ENCODE measurements around the gene ARHGAP10.

Gene ARHGAP10

GRCh38 chr4:148041606-148042329 is 309.9 kb downstream of the ARHGAP10 start:
- H3K4me1 ChIP-seq (ENCODE audit: control insufficient read depth, insufficient read depth, low read length): no peaks in the 10 kb centered on the region
- H3K9ac ChIP-seq (ENCODE audit: low read depth, low read length): no peak overlapping the region
- H3K9me3 ChIP-seq (ENCODE audit: control insufficient read depth, insufficient read depth, low read length): no peaks in the 10 kb centered on the region

DNA sequence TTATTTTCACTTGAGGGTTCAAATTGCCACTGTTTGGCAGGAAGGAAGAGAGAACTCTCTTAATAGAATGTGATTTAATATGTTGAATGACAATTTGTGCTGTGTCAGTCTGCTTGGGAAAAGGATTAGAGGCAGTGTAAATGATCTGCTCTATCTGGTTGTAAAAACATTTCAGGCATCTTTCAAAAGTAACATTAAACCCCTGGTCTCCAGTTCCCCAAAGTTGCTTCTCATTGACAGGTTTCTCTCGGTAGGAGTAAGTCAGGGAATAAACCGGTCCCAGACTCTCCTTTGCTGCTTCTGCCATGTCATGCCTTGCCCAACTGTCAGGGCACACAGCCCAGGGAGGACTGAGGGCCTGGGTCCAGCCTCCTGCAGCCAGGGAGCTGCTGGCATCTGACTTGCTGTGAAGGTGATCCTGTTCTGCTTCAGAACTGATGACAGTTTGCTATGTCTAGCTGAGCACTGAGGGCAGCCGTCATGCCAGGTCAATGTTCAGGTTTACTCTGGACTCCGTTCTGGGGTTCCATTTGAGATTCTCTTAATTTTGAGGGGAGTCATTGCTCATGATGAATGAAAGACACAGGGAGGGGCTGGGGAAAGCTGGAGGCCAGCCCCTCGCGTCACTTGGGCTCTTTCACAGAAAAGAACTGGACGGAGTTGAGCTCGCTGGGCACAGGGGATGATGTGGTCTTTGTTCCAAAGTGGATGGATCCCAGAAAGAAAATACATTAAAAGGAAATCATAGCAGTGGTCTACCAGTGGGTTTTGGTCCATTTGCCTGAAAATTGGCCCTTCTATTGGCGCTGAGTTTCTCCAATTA is 312.4 kb downstream of the ARHGAP10 start:
- H3K27ac ChIP-seq (ENCODE audit: low read depth, low read length): no peak overlapping the region

More at GRCh38 chr4:148041606-148042329, 309.9 kb downstream of the ARHGAP10 start:
- Histone ChIP-seq H3K27me3 (ENCODE audit: control insufficient read depth, insufficient read depth, low read length) (no peaks in the 10 kb centered on the region), H3K36me3 (ENCODE audit: control insufficient read depth, insufficient read depth, low read length) (no peaks in the 10 kb centered on the region), H3K4me3 (ENCODE audit: low read depth, low read length) (no peak overlapping the region), H3K27ac (ENCODE audit: low read depth, low read length) (no peak overlapping the region)

DNA sequence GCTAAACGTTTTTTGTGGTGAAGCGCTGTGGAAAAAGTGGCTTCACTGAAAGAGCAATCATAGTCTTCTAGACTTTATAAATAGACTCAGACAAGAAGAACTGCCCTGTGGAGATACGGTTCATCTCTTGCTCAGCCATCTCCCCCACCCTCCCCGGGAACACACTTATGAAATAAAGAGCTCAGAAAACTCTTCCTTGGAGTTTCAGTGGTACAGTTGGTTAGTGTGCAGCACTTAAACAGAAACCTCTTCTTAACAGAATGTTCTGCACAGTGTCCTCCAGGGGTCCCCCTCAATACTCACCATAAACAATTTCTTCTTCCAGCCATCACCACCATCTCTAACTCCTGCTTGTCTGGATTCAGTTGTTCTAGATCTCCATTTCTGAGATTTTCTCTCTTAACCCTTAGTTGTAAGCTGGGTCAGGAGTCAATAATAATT is 313.0 kb downstream of the ARHGAP10 start:
- Histone ChIP-seq H3K36me3 (ENCODE audit: control insufficient read depth, insufficient read depth, low read length) (no peaks in the 10 kb centered on the region), H3K27me3 (ENCODE audit: control insufficient read depth, insufficient read depth, low read length) (no peaks in the 10 kb centered on the region), H3K4me1 (ENCODE audit: control insufficient read depth, insufficient read depth, low read length) (no peaks in the 10 kb centered on the region), H3K4me3 (ENCODE audit: low read depth, low read length) (no peak overlapping the region), H3K9ac (ENCODE audit: low read depth, low read length) (no peak overlapping the region), H3K9me3 (ENCODE audit: control insufficient read depth, insufficient read depth, low read length) (no peaks in the 10 kb centered on the region), H3K27ac (ENCODE audit: low read depth, low read length) (no peak overlapping the region)

More for the DNA sequence above, 312.4 kb downstream of the ARHGAP10 start:
- Histone ChIP-seq H3K9me3 (ENCODE audit: control insufficient read depth, insufficient read depth, low read length) (no peaks in the 10 kb centered on the region), H3K4me3 (ENCODE audit: low read depth, low read length) (no peak overlapping the region), H3K9ac (ENCODE audit: low read depth, low read length) (no peak overlapping the region), H3K27me3 (ENCODE audit: control insufficient read depth, insufficient read depth, low read length) (no peaks in the 10 kb centered on the region), H3K4me1 (ENCODE audit: control insufficient read depth, insufficient read depth, low read length) (no peaks in the 10 kb centered on the region), H3K36me3 (ENCODE audit: control insufficient read depth, insufficient read depth, low read length) (no peaks in the 10 kb centered on the region)

DNA sequence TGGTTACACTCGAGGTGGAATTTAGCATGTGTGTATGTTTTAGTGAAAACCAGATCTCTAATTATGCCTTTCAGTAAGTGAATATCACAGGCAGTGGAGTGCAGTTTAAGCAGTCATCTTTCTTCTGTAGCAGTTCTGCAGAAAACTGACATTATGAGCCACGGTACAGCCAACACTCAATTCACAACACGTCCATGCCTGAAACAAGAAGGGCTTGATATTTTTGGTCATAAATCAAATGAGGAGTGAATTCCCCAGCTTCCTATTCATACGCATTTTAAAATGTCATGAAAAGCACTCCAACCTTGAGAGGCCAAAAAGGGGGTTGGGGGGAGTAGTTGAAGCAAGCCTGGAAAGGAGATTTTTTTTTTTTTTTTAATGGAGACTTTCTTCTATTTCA is 316.7 kb downstream of the ARHGAP10 start:
- Histone ChIP-seq H3K9me3 (ENCODE audit: control insufficient read depth, insufficient read depth, low read length) (no peaks in the 10 kb centered on the region), H3K4me3 (ENCODE audit: low read depth, low read length) (no peak overlapping the region), H3K36me3 (ENCODE audit: control insufficient read depth, insufficient read depth, low read length) (no peaks in the 10 kb centered on the region), H3K4me1 (ENCODE audit: control insufficient read depth, insufficient read depth, low read length) (peaks cover 12% of the 10 kb centered on the region), H3K27ac (ENCODE audit: low read depth, low read length) (no peak overlapping the region), H3K27me3 (ENCODE audit: control insufficient read depth, insufficient read depth, low read length) (no peaks in the 10 kb centered on the region), H3K9ac (ENCODE audit: low read depth, low read length) (no peak overlapping the region)

DNA sequence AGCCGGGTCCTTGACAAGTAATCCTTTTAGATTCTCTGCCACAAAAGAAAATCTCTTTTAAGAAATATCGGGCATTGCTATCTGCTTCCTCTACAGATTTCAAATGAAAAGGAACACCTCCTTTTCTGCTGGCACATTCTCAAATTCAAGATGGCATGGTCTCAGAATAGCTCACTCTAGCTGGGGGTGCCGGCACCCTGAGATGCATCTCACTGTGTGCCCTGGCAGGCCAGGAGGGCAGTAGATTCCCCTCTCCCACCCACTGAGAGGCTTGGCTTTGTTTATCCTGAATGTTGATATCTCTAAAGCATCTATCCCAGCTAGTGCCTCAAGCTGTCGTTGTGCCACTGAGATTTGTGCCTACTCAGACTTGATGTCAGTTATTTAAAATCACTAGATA is 319.5 kb downstream of the ARHGAP10 start:
- Histone ChIP-seq H3K9me3 (ENCODE audit: control insufficient read depth, insufficient read depth, low read length) (no peaks in the 10 kb centered on the region), H3K27me3 (ENCODE audit: control insufficient read depth, insufficient read depth, low read length) (no peaks in the 10 kb centered on the region), H3K4me1 (ENCODE audit: control insufficient read depth, insufficient read depth, low read length) (peaks cover 20% of the 10 kb centered on the region), H3K9ac (ENCODE audit: low read depth, low read length) (no peak overlapping the region), H3K27ac (ENCODE audit: low read depth, low read length) (no peak overlapping the region), H3K4me3 (ENCODE audit: low read depth, low read length) (no peak overlapping the region), H3K36me3 (ENCODE audit: control insufficient read depth, insufficient read depth, low read length) (no peaks in the 10 kb centered on the region)

- H3K36me3 ChIP-seq (ENCODE audit: control insufficient read depth, insufficient read depth, low read length): no peaks in the 10 kb centered on the region
- H3K27ac ChIP-seq (ENCODE audit: low read depth, low read length): no peak overlapping the region
- no peaks in the 10 kb centered on the region for H3K9me3 ChIP-seq (ENCODE audit: control insufficient read depth, insufficient read depth, low read length)
- H3K9ac ChIP-seq (ENCODE audit: low read depth, low read length): no peak overlapping the region
- H3K4me1 ChIP-seq (ENCODE audit: control insufficient read depth, insufficient read depth, low read length): peaks cover 20% of the 10 kb centered on the region
- H3K27me3 ChIP-seq (ENCODE audit: control insufficient read depth, insufficient read depth, low read length): no peaks in the 10 kb centered on the region
- H3K4me3 ChIP-seq (ENCODE audit: low read depth, low read length): no peak overlapping the region
Measured at GRCh38 chr4:148052448-148052847, 320.6 kb downstream of the ARHGAP10 start.

GRCh38 chr4:148053298-148054003 is 321.6 kb downstream of the ARHGAP10 start:
- Histone ChIP-seq H3K9me3 (ENCODE audit: control insufficient read depth, insufficient read depth, low read length) (no peaks in the 10 kb centered on the region), H3K27ac (ENCODE audit: low read depth, low read length) (no peak overlapping the region), H3K4me1 (ENCODE audit: control insufficient read depth, insufficient read depth, low read length) (peaks cover 23% of the 10 kb centered on the region), H3K27me3 (ENCODE audit: control insufficient read depth, insufficient read depth, low read length) (no peaks in the 10 kb centered on the region), H3K4me3 (ENCODE audit: low read depth, low read length) (no peak overlapping the region), H3K9ac (ENCODE audit: low read depth, low read length) (no peak overlapping the region), H3K36me3 (ENCODE audit: control insufficient read depth, insufficient read depth, low read length) (no peaks in the 10 kb centered on the region)

- no peak overlapping the region for H3K9ac ChIP-seq (ENCODE audit: low read depth, low read length)
- H3K27me3 ChIP-seq (ENCODE audit: control insufficient read depth, insufficient read depth, low read length): no peaks in the 10 kb centered on the region
- H3K9me3 ChIP-seq (ENCODE audit: control insufficient read depth, insufficient read depth, low read length): no peaks in the 10 kb centered on the region
- no peak overlapping the region for H3K27ac ChIP-seq (ENCODE audit: low read depth, low read length)
- H3K4me1 ChIP-seq (ENCODE audit: control insufficient read depth, insufficient read depth, low read length): peaks cover 30% of the 10 kb centered on the region
- no peak overlapping the region for H3K4me3 ChIP-seq (ENCODE audit: low read depth, low read length)
- no peaks in the 10 kb centered on the region for H3K36me3 ChIP-seq (ENCODE audit: control insufficient read depth, insufficient read depth, low read length)
Measured at GRCh38 chr4:148054275-148054674, 322.4 kb downstream of the ARHGAP10 start.

DNA sequence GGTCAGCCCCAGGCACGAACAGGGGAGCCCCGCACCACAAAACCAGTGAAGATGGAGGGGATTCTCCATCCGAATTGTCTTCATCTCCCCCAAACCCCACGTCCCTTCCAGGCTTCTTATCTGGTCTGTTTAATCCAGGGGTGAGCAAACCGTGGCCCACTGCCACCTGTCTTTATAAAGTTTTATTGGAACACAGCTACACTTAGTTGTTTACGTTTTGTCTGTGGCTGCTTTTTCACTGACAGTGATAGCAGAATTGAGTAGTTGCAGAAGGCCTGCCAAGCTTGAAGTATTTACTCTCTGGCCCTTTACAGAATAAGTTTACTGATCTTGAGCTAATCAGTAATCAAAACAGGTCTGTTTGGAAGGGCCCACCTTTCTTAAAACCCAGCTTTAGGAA is 324.0 kb downstream of the ARHGAP10 start:
- Histone ChIP-seq H3K36me3 (ENCODE audit: control insufficient read depth, insufficient read depth, low read length) (no peaks in the 10 kb centered on the region), H3K4me3 (ENCODE audit: low read depth, low read length) (no peak overlapping the region), H3K4me1 (ENCODE audit: control insufficient read depth, insufficient read depth, low read length) (peaks cover 36% of the 10 kb centered on the region), H3K27ac (ENCODE audit: low read depth, low read length) (no peak overlapping the region), H3K9me3 (ENCODE audit: control insufficient read depth, insufficient read depth, low read length) (no peaks in the 10 kb centered on the region), H3K9ac (ENCODE audit: low read depth, low read length) (no peak overlapping the region), H3K27me3 (ENCODE audit: control insufficient read depth, insufficient read depth, low read length) (no peaks in the 10 kb centered on the region)

GRCh38 chr4:148056879-148057278 is 325.0 kb downstream of the ARHGAP10 start:
- H3K27ac ChIP-seq (ENCODE audit: low read depth, low read length): no peak overlapping the region

GRCh38 chr4:148057516-148057915 is 325.6 kb downstream of the ARHGAP10 start:
- Histone ChIP-seq H3K4me1 (ENCODE audit: control insufficient read depth, insufficient read depth, low read length) (peaks cover 24% of the 10 kb centered on the region), H3K36me3 (ENCODE audit: control insufficient read depth, insufficient read depth, low read length) (no peaks in the 10 kb centered on the region), H3K4me3 (ENCODE audit: low read depth, low read length) (no peak overlapping the region), H3K27ac (ENCODE audit: low read depth, low read length) (no peak overlapping the region), H3K9ac (ENCODE audit: low read depth, low read length) (no peak overlapping the region), H3K9me3 (ENCODE audit: control insufficient read depth, insufficient read depth, low read length) (no peaks in the 10 kb centered on the region), H3K27me3 (ENCODE audit: control insufficient read depth, insufficient read depth, low read length) (no peaks in the 10 kb centered on the region)

More at GRCh38 chr4:148056879-148057278, 325.0 kb downstream of the ARHGAP10 start:
- Histone ChIP-seq H3K4me3 (ENCODE audit: low read depth, low read length) (no peak overlapping the region), H3K4me1 (ENCODE audit: control insufficient read depth, insufficient read depth, low read length) (peaks cover 25% of the 10 kb centered on the region), H3K36me3 (ENCODE audit: control insufficient read depth, insufficient read depth, low read length) (no peaks in the 10 kb centered on the region), H3K9ac (ENCODE audit: low read depth, low read length) (no peak overlapping the region), H3K9me3 (ENCODE audit: control insufficient read depth, insufficient read depth, low read length) (no peaks in the 10 kb centered on the region), H3K27me3 (ENCODE audit: control insufficient read depth, insufficient read depth, low read length) (no peaks in the 10 kb centered on the region)
